GM11168 (cell line): ENCODE measurements around the gene CFAP61.
"Not testable (repeated sequence)": the region's sequence is repeated elsewhere in the genome, so short reads cannot be mapped to it uniquely, and the experiment has no call there.

Experiments used
- in situ Hi-C: fragments of 300-500 bp; cut with MboI; formaldehyde crosslinking; loops from one replicate; pipeline ENCODE4 v1.12.0; 2022; ENCODE audit warnings: low sequenced_read_pairs; ENCODE audit not compliant: unreplicated experiment

The CFAP61 gene

DNA sequence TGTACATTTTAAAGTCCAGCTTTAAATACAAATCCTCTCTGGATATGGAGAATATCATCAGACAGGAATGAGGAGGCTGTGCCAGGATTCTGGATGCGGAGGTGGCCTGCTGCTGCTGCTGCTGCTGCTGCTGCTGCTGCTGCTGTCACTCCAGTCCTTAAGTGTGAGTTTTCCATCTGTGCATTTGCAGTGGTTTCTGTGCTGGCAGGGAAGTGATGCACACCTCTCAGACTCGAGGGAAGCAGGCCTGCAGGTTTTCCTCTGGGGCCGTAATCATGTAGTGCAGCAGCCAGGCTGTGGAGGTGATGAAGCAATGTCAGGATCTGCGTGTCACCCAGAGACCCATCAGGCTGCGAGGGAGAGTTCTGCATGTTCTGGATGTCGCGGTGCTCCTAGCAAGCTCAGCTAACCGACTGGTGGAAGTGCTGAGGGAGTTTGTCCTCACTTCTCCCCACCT, 32.0 kb downstream of the CFAP61 start:
- in situ Hi-C loops: loop anchor here (25.0 kb wide), 1 partner anchor 478 kb away; no protein-coding TSS in a partner anchor

DNA sequence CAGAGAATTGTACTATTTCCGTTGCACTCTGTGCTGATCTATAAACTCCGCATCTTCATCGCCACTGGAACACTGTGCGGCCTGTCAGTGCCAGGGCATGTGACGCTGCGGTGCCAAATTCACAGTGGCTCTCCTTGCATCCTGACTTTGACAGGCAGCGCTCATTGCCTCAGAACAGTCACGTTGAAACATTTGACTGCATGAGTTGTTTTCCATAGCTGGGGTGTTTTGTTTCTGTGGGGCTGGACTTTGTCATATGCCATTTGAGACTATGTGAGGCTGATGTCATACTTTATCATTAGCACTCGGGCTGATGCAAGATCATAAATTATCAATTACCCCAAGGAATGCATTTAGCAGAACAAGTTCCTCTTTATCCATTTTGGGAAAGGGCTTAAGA, 32.7 kb downstream of the CFAP61 start:
- in situ Hi-C loops: loop anchor here (5.0 to 25.0 kb wide), 2 partner anchors 152 to 477 kb away; no protein-coding TSS in a partner anchor

DNA sequence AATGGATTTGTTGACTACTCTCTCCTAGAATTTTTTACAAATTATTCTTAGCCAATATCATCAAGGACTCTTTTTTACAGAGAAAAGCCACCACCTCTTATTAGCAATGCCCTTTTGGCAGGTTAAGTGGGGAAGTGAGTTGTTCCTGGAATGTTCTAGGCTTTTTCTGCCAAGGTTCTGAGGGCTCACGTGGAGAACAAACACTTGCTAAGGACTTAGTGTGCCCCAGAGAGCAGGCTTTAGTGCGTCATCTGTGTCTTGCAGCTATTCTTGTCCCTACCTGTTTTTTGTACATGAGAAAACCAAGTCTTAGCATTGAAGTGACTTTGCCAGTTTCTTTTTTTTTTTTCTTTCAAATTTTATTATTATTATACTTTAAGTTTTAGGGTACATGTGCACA, 33.5 kb downstream of the CFAP61 start:
- in situ Hi-C loops: loop anchor here (5.0 to 25.0 kb wide), 2 partner anchors 151 to 476 kb away; no protein-coding TSS in a partner anchor

DNA sequence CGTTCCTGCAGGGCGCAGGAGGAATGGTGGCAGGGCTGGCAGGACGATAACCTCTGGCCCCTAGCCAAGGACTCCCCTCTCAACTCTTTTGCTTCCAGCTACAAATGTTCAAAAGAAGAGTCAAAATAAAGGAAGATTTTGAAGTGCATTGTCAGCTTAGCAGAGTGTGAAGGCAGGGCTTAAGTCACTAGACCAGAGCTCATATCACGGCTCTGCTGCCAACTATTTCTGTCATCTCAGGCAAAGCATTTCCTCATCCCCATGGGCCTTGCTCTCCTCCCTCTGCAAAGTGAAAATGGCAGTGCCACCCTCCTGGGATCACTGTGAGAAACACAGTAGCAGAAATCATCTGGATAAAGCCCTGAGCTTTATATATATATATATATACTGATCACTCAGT, 36.7 kb downstream of the CFAP61 start:
- in situ Hi-C loops: loop anchor here (5.0 to 25.0 kb wide), 2 partner anchors 148 to 473 kb away; no protein-coding TSS in a partner anchor

GRCh38 chr20:20089939-20090338, 37.6 kb downstream of the CFAP61 start:
- in situ Hi-C loops: loop anchor here (5.0 to 25.0 kb wide), 2 partner anchors 147 to 472 kb away; no protein-coding TSS in a partner anchor

- in situ Hi-C loops: loop anchor here (25.0 kb wide), 1 partner anchor 469 kb away; no protein-coding TSS in a partner anchor
These were observed 40.5 kb downstream of the CFAP61 start for GRCh38 chr20:20092827-20093226.

- in situ Hi-C loops: loop anchor here (25.0 kb wide), 1 partner anchor 468 kb away; no protein-coding TSS in a partner anchor
These were observed 42.1 kb downstream of the CFAP61 start for GRCh38 chr20:20094410-20094809.

- in situ Hi-C loops: loop anchor here (25.0 kb wide), 1 partner anchor 467 kb away; no protein-coding TSS in a partner anchor
These were observed 43.0 kb downstream of the CFAP61 start for GRCh38 chr20:20095114-20095872.

- in situ Hi-C loops: loop anchor here (25.0 kb wide), 1 partner anchor 466 kb away; no protein-coding TSS in a partner anchor
These were observed 44.1 kb downstream of the CFAP61 start for GRCh38 chr20:20096421-20096820.

- in situ Hi-C loops: no loop called here
These were observed 48.5 kb downstream of the CFAP61 start for GRCh38 chr20:20100881-20101280.

- in situ Hi-C loops: no loop called here
These were observed 49.8 kb downstream of the CFAP61 start for GRCh38 chr20:20102163-20102562.

DNA sequence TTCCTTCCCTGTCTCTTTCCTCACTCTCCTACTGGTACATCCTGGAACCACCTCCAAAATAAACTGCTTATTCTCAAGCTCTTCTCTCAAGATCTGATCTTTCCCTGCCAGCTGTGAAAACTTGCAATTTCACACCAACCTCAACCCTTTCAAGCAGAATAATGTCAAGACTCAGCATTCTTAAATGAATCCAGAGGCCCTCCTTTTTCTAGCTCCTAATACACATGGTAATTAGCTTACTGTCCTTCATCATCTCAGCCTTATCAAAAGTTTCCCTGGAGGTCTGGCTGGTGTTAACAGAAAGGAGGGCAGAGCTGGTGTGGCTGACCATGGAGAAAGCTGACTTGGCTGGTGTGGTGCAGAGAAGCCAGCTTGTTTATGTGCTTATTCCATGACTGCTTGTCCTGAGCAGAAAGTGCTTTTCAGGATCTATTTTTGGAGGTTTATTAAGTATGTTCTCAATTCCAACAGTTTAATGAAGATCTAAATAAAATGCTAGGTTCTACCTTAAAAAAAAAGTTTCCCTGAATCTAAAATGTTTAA, 50.5 kb downstream of the CFAP61 start:
- in situ Hi-C loops: no loop called here

- in situ Hi-C loops: no loop called here
These were observed 51.2 kb downstream of the CFAP61 start for GRCh38 chr20:20103486-20103885.

DNA sequence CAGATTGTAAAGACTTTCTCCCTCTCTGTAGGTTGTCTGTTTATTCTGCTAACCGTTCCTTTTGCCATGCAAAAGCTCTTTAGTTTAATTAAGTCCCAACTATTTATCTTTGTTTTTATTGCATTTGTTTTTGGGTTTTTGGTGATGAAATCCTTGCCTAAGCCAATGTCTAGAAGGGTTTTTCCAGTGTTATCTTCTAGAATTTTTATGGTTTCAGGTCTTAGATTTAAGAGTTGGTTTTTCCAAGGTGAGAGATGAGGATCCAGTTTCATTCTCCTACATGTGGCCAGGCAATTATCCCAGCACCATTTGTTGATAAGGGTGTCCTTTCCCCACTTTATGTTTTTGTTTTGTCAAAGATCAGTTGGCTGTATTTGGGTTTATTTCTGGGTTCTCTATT, 70.9 kb downstream of the CFAP61 start:
- in situ Hi-C loops: not testable (repeated sequence)

DNA sequence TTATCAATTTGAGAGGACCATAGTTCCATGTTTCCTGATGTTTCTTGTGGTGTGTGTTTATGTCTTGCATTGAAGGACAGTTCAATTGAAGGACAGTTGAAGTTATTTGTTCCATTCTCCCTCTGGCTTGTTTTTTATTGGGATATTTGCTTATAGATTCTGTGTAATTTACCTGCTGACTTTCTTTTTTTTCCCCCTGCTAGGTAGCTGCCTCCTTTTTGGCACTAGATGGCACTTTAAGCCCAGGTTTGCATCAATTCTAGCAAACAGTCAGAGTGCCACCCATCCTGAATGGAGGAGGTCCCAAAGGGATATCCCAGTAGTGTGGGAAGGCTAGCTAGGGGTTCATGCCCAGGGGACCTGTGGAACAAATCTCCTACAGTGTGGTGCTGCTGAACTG, 78.1 kb downstream of the CFAP61 start:
- in situ Hi-C loops: no loop called here

DNA sequence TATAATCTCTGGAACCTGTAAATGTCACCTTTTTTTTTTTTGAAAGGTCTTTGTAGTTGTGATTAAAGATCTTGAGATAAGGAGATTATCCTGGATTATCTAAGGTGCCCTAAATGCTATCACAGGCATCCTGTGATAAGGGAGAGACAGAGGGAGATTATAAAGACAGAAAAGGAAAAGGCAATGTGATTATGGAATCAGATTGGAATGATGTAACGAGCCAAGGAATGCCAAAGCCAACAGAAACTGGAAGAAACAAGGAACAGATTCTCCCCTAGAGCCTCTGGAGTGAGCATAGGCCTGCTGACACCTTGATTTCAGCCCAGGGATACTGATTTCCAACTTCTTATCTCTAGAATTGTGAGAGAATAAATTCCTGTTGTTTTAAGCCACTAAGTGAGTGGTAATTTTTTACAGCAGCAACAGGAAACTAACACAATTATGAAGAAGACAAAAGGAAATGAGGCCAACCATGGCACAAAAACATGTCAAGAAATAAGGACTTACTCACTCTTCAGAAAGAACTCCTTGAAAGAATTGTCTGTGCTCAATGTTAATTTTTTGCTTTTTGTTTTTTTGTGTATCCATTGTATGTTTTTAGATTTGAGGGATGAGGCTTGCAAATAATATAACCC, 82.7 kb downstream of the CFAP61 start:
- in situ Hi-C loops: no loop called here

DNA sequence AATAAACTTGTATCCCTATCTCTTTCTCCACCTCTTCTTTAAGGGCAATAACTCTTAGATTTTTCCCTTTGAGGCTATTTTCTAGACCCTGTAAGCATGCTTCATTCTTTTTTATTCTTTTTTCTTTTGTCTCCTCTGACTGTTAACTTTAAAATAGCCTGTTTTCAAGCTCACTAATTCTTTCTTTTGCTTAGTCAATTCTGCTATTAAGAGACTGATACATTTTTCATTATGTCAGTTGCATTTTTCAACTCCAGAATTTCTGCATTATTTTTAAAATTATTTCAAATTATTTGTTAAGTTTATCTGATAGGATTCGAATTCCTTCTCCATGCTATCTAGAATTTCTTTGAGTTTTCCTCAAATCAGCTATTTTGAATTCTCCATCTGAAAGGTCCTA, 84.0 kb downstream of the CFAP61 start:
- in situ Hi-C loops: no loop called here

GRCh38 chr20:20137851-20138250, 85.5 kb downstream of the CFAP61 start:
- in situ Hi-C loops: no loop called here

DNA sequence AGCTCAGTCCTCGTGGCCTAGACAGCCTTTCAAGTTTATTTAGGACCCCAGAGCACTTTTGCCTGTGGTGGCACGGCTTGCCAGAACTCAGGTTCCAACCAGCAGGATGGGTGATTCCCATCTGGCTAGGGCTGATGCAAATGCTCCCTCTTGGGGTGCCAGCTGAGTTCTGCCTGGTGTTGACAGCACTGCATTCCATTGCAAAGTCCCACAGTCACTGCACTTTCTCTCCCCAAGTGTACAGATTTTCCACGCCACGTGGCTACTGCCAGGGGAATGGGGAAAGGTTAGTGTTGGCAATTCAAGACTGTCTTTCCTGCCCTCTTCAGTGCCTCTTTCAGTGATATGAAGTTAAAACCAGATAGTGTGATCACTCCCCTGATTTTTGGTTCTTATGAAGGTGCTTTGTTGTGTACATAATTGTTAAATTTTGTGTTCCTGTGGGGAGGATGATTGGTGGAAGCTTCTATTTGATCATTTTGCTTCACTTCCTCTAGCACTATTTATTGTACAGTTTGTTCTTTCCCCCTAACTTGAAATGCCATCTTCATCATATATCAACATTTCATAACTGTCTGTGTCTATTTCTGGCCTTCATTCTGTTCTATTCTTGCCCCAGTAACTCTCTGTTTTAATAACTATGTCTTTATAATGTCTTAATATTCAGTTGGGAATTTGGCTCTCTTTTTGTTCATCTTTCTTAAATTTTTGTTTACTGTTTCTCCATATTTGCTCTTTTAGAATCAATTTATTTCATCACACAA, 86.2 kb downstream of the CFAP61 start:
- in situ Hi-C loops: no loop called here

- in situ Hi-C loops: no loop called here
These were observed 87.1 kb downstream of the CFAP61 start for GRCh38 chr20:20139403-20139802.
